GM12875 (cell line): ENCODE measurements around the gene WIPF3.

ENCODE experiments used
- H3K4me3 ChIP-seq: one replicate; pipeline ENCODE4 v1.5.1; 2011; ENCODE audit warnings: low read depth, low read length, control low read depth
- CTCF ChIP-seq: IDR thresholded peaks from 2 replicates; pipeline ENCODE4 v1.5.1; 2011; ENCODE audit warnings: low read depth, mild to moderate bottlenecking, control low read depth, inconsistent platforms, low read length, moderate library complexity, borderline replicate concordance; ENCODE audit not compliant: insufficient read depth

The WIPF3 gene

GRCh38 chr7:29779017-29779416 is 27.3 kb upstream of the WIPF3 start:
- no peak overlapping the region for H3K4me3 ChIP-seq
- TF ChIP-seq CTCF: no peak

- H3K4me3 ChIP-seq: no peak overlapping the region
- TF ChIP-seq CTCF: no peak
Measured at GRCh38 chr7:29780346-29780745, 26.0 kb upstream of the WIPF3 start.

GRCh38 chr7:29783671-29784070 is 22.6 kb upstream of the WIPF3 start:
- no peak overlapping the region for H3K4me3 ChIP-seq
- no peak for TF ChIP-seq CTCF

- no peak for TF ChIP-seq CTCF
- H3K4me3 ChIP-seq: no peak overlapping the region
Measured at GRCh38 chr7:29793507-29793906, 12.8 kb upstream of the WIPF3 start.

- TF ChIP-seq CTCF: no peak
- no peak overlapping the region for H3K4me3 ChIP-seq
Measured at GRCh38 chr7:29794959-29795629, 11.2 kb upstream of the WIPF3 start.

GRCh38 chr7:29795696-29796580 is 10.4 kb upstream of the WIPF3 start:
- TF ChIP-seq CTCF: no peak
- no peak overlapping the region for H3K4me3 ChIP-seq
